Suprapubic skin (tissue), 4 donors: Measurements from ENCODE around the gene SPRY4. TPM values are rescaled to one million over a fixed set of nuclear protein-coding genes. Genes with fewer than 3 reads are reported as not detected.

Source experiments
- DNase-seq, 2 donors: peaks; one replicate each; pipeline ENCODE4 v3.0.0-alpha.2; 2019; ENCODE audit warnings: low spot score in 2 of 2
- H3K27ac ChIP-seq: fragments of 200-600 bp; sonication (generic); one replicate; pipeline ENCODE4 v1.5.1; 2019
- H3K27me3 ChIP-seq: fragments of 200-600 bp; sonication (generic); one replicate; pipeline ENCODE4 v1.5.1; 2019
- H3K36me3 ChIP-seq: fragments of 200-600 bp; sonication (generic); one replicate; pipeline ENCODE4 v1.5.1; 2019
- H3K4me1 ChIP-seq: fragments of 200-600 bp; sonication (generic); one replicate; pipeline ENCODE4 v1.5.1; 2019
- H3K4me3 ChIP-seq: fragments of 200-600 bp; sonication (generic); one replicate; pipeline ENCODE4 v1.5.1; 2019; ENCODE audit warnings: mild to moderate bottlenecking
- H3K9me3 ChIP-seq: fragments of 200-600 bp; sonication (generic); one replicate; pipeline ENCODE4 v1.5.1; 2019
- CTCF ChIP-seq, 2 donors: fragments of 200-600 bp in 1 of 2; fragments of 450-650 bp in 1 of 2; sonication (generic) in 1 of 2; IDR thresholded peaks; one replicate each; pipeline ENCODE4 v1.5.1; 2016 to 2019; ENCODE audit warnings: antibody characterized with exemption in 2 of 2, mild to moderate bottlenecking in 1 of 2, moderate library complexity in 1 of 2
- EP300 ChIP-seq: sonication (generic); formaldehyde crosslinking; IDR thresholded peaks from one replicate; pipeline ENCODE4 v1.6.1; 2017; ENCODE audit warnings: antibody characterized with exemption
- POLR2A ChIP-seq, 2 donors: fragments of 450-650 bp; IDR thresholded peaks; one replicate each; pipeline ENCODE4 v1.6.1; 2017; ENCODE audit warnings: antibody characterized with exemption in 2 of 2, mild to moderate bottlenecking in 2 of 2, moderate library complexity in 2 of 2
- POLR2AphosphoS5 ChIP-seq, 3 donors: sonication (generic); formaldehyde crosslinking; IDR thresholded peaks; one replicate each; pipeline ENCODE4 v1.6.1; 2017; ENCODE audit warnings: antibody characterized with exemption in 3 of 3
- WGBS: methylation state at CpG from one replicate; pipeline ENCODE4 v1.1.5; 2018; 5-methylcytosine and 5-hydroxymethylcytosine counted together
- total RNA-seq, 4 donors: library from RNA; depleted of rRNA; stranded (reverse); fragments of >200 nt; gene quantifications; one replicate each; pipeline ENCODE4 v1.1.0, GENCODE V29; 2016

The SPRY4 gene
- total RNA-seq, 4 donors from 2014 or later, result 4.2 to 7.9 (median 4.9) TPM

GRCh38 chr5:142287973-142288313 is 36.9 kb downstream of the SPRY4 start:
- H3K4me3 ChIP-seq, result no peak overlapping the region
- H3K36me3 ChIP-seq, result no peaks in the 10 kb centered on the region
- H3K4me1 ChIP-seq, result no peaks in the 10 kb centered on the region
- H3K27me3 ChIP-seq, result no peaks in the 10 kb centered on the region
- WGBS, result 77% methylated on average over 5 of the region's 5 CpGs
- H3K27ac ChIP-seq, result no peak overlapping the region
- TF ChIP-seq CTCF (IDR thresholded peaks at IDR 0.05) (no peak), POLR2AphosphoS5 (IDR thresholded peaks at IDR 0.05) (no peak), POLR2A (IDR thresholded peaks at IDR 0.05) (no peak), EP300 (no peak)
- no peaks in the 10 kb centered on the region for H3K9me3 ChIP-seq
- DNase-seq, result no peak

DNA sequence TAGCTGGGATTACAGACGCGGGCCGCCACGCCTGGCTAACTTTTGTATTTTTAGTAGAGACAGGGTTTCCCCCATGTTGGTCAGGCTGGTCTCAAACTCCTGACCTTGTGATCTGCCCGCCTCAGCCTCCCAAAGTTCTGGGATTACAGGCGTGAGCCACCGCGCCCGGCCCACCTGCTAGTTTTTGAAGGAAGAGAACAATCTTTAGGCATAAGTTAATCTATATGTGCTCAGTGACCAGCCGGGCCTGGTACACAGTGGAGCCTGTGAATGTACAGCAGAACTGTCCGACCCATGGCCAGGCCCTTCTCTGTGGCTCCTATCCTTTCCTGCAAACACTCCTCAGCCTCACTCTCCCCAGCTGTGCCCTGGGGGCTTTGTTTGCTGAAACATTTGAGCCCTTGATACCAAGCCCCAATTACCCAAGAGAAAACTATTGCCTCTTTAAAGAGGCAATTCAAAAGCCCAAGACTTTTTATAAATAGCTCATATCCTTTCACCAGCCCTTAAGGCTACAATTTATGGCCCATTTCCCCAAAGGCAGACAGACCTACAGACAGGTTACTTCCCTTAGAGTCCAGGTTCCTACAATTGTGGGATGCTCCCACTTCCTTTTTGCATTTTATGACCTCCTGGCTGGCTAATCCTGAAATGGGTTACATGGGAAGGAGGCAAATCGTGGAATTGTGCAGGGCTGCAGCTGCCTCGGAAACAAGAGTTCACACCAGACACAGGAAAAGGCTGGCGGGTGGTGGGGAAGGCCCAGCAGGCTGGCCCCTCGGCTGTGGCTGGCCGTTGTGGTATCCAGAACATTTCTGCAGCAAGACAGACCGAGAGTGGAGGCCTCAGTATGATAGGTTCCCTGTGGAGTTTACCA is 37.5 kb downstream of the SPRY4 start:
- no peak overlapping the region for H3K27ac ChIP-seq
- no peak for DNase-seq
- WGBS, result 79% methylated on average over 17 of the region's 17 CpGs
- H3K4me1 ChIP-seq, result no peaks in the 10 kb centered on the region
- TF ChIP-seq CTCF (IDR thresholded peaks at IDR 0.05) (no peak), POLR2AphosphoS5 (IDR thresholded peaks at IDR 0.05) (no peak), EP300 (no peak), POLR2A (IDR thresholded peaks at IDR 0.05) (no peak)
- no peaks in the 10 kb centered on the region for H3K27me3 ChIP-seq
- H3K9me3 ChIP-seq, result no peaks in the 10 kb centered on the region
- no peaks in the 10 kb centered on the region for H3K36me3 ChIP-seq
- H3K4me3 ChIP-seq, result no peak overlapping the region

DNA sequence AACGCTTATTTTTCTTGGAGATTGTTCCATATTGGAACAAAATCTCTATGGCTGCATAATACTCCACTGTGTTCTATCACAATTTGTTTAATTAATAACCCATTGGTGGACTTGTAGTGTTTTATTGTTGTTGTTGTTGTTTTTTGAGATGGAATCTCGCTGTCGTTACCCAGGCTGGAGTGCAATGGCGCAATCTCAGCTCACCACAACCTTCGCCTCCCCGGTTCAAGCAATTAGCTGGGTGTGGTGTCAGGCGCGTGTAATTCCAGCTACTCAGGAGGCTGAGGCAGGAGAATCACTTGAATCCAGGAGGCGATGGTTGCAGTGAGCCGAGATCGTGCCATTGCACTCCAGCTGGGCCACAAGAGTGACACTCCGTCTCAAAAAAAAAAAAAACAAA is 38.7 kb downstream of the SPRY4 start:
- Histone ChIP-seq H3K36me3 (no peaks in the 10 kb centered on the region), H3K27ac (no peak overlapping the region), H3K27me3 (no peaks in the 10 kb centered on the region), H3K4me1 (peaks cover 7% of the 10 kb centered on the region), H3K9me3 (no peaks in the 10 kb centered on the region), H3K4me3 (no peak overlapping the region)
- DNase-seq, result no peak
- WGBS, result 86% methylated on average over 12 of the region's 12 CpGs
- no peak for TF ChIP-seq CTCF (IDR thresholded peaks at IDR 0.05)
- no peak for TF ChIP-seq EP300
- TF ChIP-seq POLR2AphosphoS5 (IDR thresholded peaks at IDR 0.05), result no peak
- TF ChIP-seq POLR2A (IDR thresholded peaks at IDR 0.05), result no peak

GRCh38 chr5:142283304-142283703 is 41.5 kb downstream of the SPRY4 start:
- Histone ChIP-seq H3K27ac (no peak overlapping the region), H3K36me3 (no peaks in the 10 kb centered on the region), H3K4me3 (no peak overlapping the region), H3K9me3 (no peaks in the 10 kb centered on the region), H3K27me3 (no peaks in the 10 kb centered on the region), H3K4me1 (peaks cover 14% of the 10 kb centered on the region)
- TF ChIP-seq POLR2A (IDR thresholded peaks at IDR 0.05), result no peak
- TF ChIP-seq POLR2AphosphoS5 (IDR thresholded peaks at IDR 0.05), result no peak
- no peak for TF ChIP-seq CTCF (IDR thresholded peaks at IDR 0.05)
- no peak for TF ChIP-seq EP300
- WGBS, result 58% methylated on average over 6 of the region's 6 CpGs
- DNase-seq, result no peak

DNA sequence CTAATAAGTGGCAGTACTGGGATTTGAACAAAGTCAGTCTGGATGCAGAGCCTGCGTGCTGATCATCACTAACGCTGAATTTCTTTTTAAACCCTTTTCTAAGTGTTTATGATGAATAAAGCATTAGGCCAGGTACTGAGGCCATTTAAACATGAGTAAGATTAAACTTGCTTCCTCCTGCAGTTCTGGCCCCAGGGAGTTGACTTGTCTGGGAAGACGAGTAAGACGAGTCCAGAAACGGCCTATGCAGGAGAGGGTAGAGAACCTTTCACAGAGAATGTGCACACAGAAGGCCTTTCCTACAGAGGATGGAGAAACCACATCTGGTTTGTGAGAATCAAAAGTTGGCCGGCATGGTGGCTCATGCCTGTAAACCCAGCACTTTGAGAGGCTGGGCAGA is 42.9 kb downstream of the SPRY4 start:
- Histone ChIP-seq H3K27me3 (no peaks in the 10 kb centered on the region), H3K9me3 (no peaks in the 10 kb centered on the region), H3K4me3 (no peak overlapping the region), H3K27ac (no peak overlapping the region), H3K36me3 (no peaks in the 10 kb centered on the region), H3K4me1 (peaks cover 14% of the 10 kb centered on the region)
- TF ChIP-seq POLR2A (IDR thresholded peaks at IDR 0.05) (no peak), CTCF (IDR thresholded peaks at IDR 0.05) (no peak), POLR2AphosphoS5 (IDR thresholded peaks at IDR 0.05) (no peak), EP300 (no peak)
- no peak for DNase-seq
- WGBS, result 65% methylated on average over 6 of the region's 6 CpGs
